Activated CD4-positive, CD25-positive, alpha-beta regulatory T cell treated with anti-CD3 and anti-CD28 coated beads, Interleukin-2, amount 50 U/mL, for 16 hours (primary cell): ENCODE data around the gene SERPINB11.
"Not testable (repeated sequence)": the region's sequence is repeated elsewhere in the genome, so short reads cannot be mapped to it uniquely, and the experiment has no call there.

Experiments used
- DNase-seq: peaks from one replicate; pipeline ENCODE4 v3.0.0-alpha.2; 2020; ENCODE audit warnings: low read depth, low spot score

SERPINB11 gene

GRCh38 chr18:63702660-63703059 lies at the start of gene SERPINB11:
TSS of gene SERPINB11 (plus strand) at chr18:63702960. CDS start at chr18:63710194, 7,234 bp downstream.
- DNase-seq = no peak

DNA sequence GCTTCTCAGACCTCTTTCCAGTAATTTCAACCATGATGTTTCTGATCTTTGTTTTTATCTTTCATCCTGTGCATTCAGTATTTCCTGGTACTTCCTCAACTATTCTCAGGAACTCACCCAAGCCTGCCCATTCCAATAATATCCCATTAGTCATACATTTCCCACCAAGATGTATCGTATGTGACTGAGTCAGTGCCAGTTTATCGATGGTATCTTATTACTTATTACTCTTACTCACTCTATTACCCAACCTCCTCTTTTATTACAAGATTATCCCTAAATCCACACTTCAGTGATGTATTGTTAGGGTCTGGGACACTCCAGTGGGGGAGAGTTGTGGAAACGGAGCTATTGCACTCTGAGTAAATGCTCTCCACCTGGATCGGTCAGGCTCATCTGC lies 43.8 kb upstream of the SERPINB11 start:
- not testable (repeated sequence) for DNase-seq

DNA sequence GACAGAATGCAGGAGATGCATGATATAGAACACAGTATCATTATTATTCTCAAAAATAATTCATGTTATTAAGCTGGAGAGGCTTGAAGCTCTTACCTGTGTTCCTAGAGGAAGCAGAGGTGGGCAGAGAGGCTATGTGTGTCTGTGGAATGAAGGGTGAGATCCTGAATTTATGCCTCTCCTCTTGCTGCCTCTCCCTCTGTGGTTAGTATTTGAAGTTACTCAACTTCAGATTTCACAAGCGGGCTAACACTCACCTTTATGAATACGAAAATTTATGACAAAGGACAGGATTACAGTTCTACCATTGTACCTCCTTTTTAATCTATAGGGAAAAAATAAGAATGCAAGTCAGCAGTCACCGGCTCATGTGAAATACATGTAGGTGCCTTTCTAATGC lies 41.0 kb upstream of the SERPINB11 start, which contains the start of gene SERPINB3:
TSS of gene SERPINB3 (minus strand) at position 144 of the 400 bp plus-strand sequence. CDS start 677 bp downstream, outside the sequence.
- DNase-seq = not testable (repeated sequence)

- DNase-seq = no peak
These were observed 38.2 kb upstream of the SERPINB11 start for GRCh38 chr18:63664571-63664970.

DNA sequence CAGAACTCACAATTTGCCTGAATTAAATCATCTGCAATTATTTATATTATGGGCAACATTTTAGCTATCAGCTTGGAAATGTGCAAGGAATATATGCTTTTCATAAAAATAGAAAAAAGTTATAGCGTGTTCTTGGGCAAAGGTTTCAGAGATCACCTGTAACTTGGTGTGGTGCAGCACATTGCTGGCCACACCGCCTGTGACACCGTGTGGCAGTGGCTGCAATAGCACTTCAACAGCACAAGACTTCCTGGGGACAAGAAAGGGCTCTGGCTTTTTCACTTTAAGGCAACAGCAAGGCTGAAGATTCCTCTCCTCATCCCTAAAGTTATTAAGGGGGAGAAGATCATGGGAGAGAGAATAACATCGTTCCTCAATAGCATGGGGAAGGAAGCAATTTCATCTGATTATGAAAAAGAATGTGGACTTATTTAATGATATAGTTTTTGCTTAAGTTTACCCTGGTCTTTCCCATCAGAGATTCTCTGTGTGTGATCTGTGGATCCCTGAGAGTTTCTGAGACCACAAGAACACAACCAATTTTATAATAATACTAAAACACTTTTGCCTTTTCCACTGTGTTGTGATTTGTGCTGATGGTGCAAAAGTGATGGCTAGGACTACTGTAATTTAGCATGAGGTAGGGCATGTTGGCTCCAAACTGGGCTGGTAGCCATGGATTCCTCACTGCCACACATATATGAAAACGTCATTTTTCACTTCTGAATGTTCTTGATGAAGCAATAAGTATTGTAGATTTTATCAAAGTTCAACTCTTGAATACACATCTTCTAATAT lies 26.0 kb upstream of the SERPINB11 start:
- no peak for DNase-seq

- DNase-seq = no peak
These were observed 25.1 kb upstream of the SERPINB11 start for GRCh38 chr18:63677500-63678225.

- no peak for DNase-seq
These were observed 22.7 kb upstream of the SERPINB11 start for GRCh38 chr18:63679820-63680606.

DNA sequence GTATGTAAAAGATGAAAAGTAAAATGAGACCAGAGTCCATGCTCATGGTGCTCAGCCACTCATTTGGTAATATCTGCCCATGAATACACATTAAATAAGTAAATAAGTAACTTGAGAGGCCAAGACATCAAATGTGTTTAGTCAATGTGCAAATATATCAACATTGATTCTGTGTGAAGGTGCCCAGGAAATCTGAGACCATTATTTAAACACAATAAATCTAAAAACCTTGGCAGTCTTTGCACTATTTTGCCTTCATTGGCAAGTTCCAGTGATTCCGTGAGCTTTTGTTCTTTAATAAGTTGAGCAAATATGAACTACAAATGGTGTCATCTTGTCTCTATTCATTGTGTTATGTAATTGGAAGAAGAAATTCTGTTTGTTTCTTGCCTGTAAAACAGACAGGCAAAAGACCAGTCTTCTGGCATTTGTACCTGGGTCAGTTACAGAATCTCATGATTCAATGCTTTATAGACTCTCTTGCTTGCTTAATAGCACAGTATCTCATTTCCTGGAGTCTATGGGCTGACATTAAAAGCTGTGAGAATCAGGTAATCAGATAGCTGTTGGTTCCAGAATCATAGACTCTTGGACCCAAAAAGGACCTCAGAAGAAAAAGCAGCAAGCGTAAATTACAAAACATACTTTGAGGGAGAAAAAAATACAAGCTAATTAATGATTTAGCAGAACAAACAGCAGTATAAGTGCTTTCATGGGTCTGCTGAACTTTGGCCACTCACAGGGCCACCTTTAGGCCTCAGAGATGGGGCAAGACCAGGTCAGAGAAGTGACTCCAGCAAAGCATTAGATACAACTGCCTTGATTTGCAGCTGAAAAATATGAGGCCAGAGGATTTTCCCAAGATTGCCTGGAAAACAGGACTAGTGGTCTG lies 21.1 kb upstream of the SERPINB11 start:
- no peak for DNase-seq

- no peak for DNase-seq
These were observed 19.6 kb upstream of the SERPINB11 start for GRCh38 chr18:63683152-63683551.

DNA sequence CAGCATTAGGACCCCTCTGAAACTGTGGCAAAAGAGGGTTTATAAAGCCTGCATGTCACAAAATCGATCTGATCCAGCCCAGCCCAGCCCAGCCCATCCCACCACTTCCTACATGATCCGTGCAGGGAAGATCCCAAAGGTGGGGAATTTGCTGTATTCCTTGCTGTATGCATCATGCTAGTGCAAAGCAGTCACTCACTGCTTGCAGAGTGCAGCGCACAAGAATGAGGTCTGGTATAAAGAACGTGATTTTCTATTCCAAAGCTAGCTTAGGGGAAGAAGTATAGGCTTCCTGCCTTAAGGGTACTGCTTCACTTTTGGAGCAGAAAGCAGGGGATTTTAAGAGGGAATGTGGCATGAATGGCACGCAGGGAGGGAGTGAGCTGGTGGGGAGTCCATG lies 18.9 kb upstream of the SERPINB11 start:
- DNase-seq = no peak

GRCh38 chr18:63684718-63685117 lies 18.0 kb upstream of the SERPINB11 start:
- no peak for DNase-seq

- DNase-seq = no peak
These were observed 15.9 kb upstream of the SERPINB11 start for GRCh38 chr18:63686871-63687270.

DNA sequence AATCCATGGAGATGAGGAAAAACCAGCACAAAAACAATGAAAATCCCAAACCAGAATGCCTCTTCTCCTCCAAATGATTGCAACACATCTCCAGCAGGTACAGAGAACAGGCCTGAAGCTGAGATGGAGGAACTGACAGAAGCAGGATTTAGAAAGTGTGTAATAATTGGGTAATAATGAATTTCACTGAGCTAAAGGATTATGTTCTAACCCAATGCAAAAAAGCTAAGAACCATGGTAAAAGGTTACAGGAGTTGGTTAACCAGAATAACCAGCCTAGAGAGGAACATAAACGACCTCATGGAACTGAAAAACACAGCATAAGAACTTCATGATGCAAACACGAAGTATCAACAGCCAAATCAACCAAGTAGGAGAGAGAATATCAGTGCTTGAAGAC lies 13.7 kb upstream of the SERPINB11 start:
- DNase-seq = no peak

DNA sequence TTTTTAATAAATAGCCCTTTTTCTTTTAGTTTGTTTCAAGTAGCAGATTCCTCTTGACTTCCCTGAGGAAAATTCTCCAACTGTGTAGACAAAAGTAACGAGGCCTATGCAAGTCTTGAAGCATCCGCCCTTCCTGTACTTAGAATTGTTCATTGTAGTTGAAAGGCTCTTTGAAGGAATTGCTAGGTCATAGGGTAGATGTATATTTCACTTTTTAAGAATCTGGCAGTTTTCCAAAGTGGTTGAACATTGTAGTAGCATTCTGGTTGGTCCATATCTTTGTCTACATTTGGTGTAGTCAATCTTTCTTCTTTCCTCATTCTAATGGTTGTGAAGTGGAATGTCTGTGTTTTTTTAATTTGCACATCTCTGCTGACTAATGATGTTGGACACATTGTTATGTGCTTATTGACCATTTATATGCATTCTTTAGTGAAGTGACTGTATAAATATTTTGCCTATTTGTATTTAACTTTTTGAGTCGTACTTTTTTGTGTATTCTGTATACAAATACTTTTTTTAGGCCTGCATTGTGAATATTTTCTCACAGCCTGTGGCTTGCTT lies 5.6 kb upstream of the SERPINB11 start:
- DNase-seq = no peak

DNA sequence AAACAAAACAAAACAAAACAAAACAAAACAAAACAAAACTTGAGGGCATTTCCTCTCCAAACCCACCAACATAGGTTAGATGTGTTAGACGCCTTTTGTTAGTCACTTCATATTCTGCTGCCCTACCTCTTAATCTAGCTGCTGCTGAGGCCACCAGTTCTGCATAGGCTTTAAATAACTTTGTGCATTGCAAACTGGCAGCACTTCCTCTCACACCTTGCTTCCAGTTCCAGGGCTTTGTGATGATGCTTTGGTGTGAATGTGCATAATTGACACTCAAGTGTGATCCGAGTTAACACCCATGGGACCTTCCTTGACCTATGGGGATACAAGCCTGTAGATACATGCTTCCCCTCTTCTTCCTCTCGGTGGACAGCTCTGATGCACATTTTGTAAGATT lies 2.3 kb upstream of the SERPINB11 start:
- no peak for DNase-seq

- DNase-seq = no peak
These were observed 808 bp upstream of the SERPINB11 start for GRCh38 chr18:63701952-63702351.

- no peak for DNase-seq
These were observed 2.6 kb downstream of the SERPINB11 start for GRCh38 chr18:63705401-63705800.

- no peak for DNase-seq
These were observed 5.1 kb downstream of the SERPINB11 start for GRCh38 chr18:63707816-63708215.

DNA sequence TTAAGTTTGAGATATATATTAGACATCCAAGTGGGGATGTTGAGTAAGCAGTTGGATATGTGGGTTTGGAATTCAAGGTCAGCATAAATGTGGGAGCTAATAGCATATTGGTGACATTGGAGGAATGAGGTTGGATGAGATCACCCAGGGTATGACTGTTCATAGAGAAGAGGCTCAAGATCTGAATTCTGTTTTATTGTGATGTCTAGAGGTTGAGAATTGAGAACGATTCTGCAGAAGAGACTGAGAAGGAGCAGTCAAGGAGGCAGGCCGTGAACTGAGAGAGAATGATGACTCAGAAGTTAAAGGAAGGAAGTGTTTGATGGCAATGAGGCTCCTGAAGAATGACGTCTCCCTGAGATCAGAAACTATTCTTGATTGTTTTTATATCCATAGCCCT lies 5.9 kb downstream of the SERPINB11 start:
- DNase-seq = no peak

DNA sequence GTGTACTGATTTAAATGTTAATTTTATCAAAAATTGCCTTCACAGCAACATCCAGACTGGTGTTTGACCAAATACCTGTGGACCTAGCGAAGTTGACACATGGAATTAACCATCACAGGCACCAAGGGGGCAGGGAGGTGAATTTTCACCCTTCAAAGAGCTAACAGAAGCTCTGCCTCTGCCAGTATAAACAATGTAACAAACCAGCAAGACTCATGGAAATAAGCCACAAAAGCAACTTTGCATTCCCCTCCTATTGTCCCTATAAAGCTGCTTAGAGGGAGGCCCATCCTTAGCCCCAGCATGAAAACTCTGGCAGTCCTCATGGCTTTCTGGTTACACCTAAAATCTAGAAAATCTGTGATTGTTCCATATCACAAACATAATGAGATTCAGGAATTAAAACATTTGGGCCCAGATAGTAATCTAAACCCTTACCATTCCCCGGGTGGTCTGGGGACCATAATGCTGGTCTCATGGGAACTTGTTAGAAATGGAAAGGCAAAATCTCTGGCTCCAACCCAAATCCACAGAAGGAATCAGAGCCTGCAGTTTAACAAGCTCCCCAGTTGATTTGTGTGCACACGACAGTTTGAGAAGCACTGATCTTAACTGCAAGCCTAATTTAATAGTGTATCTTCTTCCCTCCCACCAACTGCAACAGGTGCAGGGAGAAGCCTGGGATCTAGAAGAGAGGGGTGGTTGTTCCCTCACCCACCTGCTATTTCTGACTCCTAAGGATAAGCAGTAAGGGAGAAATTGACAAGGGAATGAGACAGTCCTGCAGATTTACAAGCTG lies 23.1 kb downstream of the SERPINB11 start:
- no peak for DNase-seq
